Measurements from ENCODE around the gene AP5M1.
"Not testable (repeated sequence)": the region's sequence is repeated elsewhere in the genome, so short reads cannot be mapped to it uniquely, and the experiment has no call there.

The AP5M1 gene

DNA sequence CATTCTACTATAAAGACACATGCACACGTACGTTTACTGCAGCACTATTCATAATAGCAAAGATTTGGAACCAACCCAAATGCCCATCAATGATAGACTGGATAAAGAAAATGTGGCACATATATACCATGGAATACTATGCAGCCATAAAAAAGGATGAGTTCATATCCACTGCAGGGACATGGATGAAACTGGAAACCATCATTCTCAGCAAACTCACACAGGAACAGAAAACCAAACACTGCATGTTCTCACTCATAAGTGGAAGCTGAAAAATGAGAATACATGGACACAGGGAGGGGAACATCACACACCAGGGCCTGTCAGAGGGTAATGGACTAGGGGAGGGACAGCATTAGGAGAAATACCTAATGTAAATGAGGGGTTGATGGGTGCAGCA lies 10.6 kb upstream of the AP5M1 start:
- not testable (repeated sequence) for H3K9me3 ChIP-seq (ENCODE audit: control insufficient read depth, insufficient read depth, low read length); H3K36me3 ChIP-seq (ENCODE audit: control insufficient read depth, insufficient read depth, low read length); H3K4me3 ChIP-seq (ENCODE audit: low read depth, low read length); H3K4me1 ChIP-seq (ENCODE audit: control insufficient read depth, insufficient read depth, low read length); H3K9ac ChIP-seq (ENCODE audit: low read depth, low read length); H3K27me3 ChIP-seq (ENCODE audit: control insufficient read depth, insufficient read depth, low read length)

DNA sequence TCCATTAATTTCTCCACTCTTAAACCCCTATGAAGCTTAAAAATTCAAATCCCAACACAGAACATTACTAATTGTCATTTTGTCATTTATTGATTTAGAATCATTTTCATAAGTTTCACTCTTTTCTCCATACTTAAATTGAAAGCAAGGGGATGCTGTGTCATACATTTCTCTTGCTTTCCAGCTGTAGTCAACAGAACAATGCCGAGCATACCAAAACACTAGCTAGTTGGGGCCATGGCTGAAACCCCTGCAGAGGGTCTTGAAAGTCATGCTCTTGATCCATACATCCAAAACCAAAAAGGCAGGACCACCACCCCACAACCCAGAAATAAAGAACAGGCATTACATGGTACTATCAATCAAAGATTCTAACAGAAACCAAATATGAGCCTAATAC lies 9.1 kb upstream of the AP5M1 start:
- Histone ChIP-seq H3K9ac (ENCODE audit: low read depth, low read length) (no peak overlapping the region), H3K9me3 (ENCODE audit: control insufficient read depth, insufficient read depth, low read length) (no peaks in the 10 kb centered on the region), H3K4me3 (ENCODE audit: low read depth, low read length) (no peak overlapping the region), H3K27me3 (ENCODE audit: control insufficient read depth, insufficient read depth, low read length) (no peaks in the 10 kb centered on the region), H3K36me3 (ENCODE audit: control insufficient read depth, insufficient read depth, low read length) (no peaks in the 10 kb centered on the region), H3K4me1 (ENCODE audit: control insufficient read depth, insufficient read depth, low read length) (peaks cover 5% of the 10 kb centered on the region)

- no peaks in the 10 kb centered on the region for H3K36me3 ChIP-seq (ENCODE audit: control insufficient read depth, insufficient read depth, low read length)
- H3K9me3 ChIP-seq (ENCODE audit: control insufficient read depth, insufficient read depth, low read length): no peaks in the 10 kb centered on the region
- H3K4me1 ChIP-seq (ENCODE audit: control insufficient read depth, insufficient read depth, low read length): peaks cover 5% of the 10 kb centered on the region
- H3K27me3 ChIP-seq (ENCODE audit: control insufficient read depth, insufficient read depth, low read length): no peaks in the 10 kb centered on the region
- no peak overlapping the region for H3K4me3 ChIP-seq (ENCODE audit: low read depth, low read length)
- H3K9ac ChIP-seq (ENCODE audit: low read depth, low read length): no peak overlapping the region
Observed at GRCh38 chr14:57261604-57262003, 7.2 kb upstream of the AP5M1 start.

DNA sequence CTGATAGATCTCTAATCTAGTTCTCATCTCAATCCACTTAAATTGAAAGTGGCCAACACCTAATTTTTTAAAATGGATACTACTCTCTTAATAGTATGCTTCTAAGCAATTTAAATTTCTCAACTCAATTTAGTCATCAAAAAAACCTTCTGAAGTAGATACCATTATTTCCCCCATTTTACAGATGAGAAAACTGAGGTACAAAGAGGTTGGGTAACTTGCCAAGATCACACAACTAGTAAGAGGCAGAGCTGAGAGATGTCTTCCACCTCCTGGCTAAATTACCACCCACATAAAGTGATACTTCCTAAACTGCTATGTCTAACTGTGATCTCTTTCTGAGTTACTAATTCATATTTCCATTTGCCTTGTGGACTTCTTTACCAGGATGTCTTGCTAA lies 6.7 kb upstream of the AP5M1 start:
- H3K9ac ChIP-seq (ENCODE audit: low read depth, low read length): no peak overlapping the region
- no peaks in the 10 kb centered on the region for H3K27me3 ChIP-seq (ENCODE audit: control insufficient read depth, insufficient read depth, low read length)
- H3K9me3 ChIP-seq (ENCODE audit: control insufficient read depth, insufficient read depth, low read length): no peaks in the 10 kb centered on the region
- no peak overlapping the region for H3K4me3 ChIP-seq (ENCODE audit: low read depth, low read length)
- H3K36me3 ChIP-seq (ENCODE audit: control insufficient read depth, insufficient read depth, low read length): no peaks in the 10 kb centered on the region
- H3K4me1 ChIP-seq (ENCODE audit: control insufficient read depth, insufficient read depth, low read length): peaks cover 5% of the 10 kb centered on the region

DNA sequence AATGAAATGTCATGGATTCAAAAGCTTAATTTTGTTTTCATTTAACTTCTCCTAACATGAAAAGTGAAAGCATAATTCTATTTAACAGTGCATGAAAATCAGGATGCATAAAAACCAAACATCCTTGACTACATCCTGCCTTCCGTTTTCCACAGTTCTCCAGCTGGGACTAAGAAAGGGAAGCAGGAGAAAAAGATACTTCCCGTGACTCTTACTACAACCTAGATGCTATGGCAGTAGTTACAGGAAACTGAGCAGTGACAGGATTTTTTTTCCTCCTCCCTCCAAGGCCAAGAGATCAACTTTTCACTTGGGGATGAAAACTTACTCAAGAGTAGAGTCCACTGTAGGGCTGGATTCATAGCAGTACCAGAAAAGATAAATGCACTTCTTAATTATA lies 2.7 kb upstream of the AP5M1 start:
- H3K27me3 ChIP-seq (ENCODE audit: control insufficient read depth, insufficient read depth, low read length): no peaks in the 10 kb centered on the region
- H3K36me3 ChIP-seq (ENCODE audit: control insufficient read depth, insufficient read depth, low read length): no peaks in the 10 kb centered on the region
- peaks cover 7% of the 10 kb centered on the region for H3K4me1 ChIP-seq (ENCODE audit: control insufficient read depth, insufficient read depth, low read length)
- H3K9me3 ChIP-seq (ENCODE audit: control insufficient read depth, insufficient read depth, low read length): no peaks in the 10 kb centered on the region
- H3K9ac ChIP-seq (ENCODE audit: low read depth, low read length): no peak overlapping the region
- H3K4me3 ChIP-seq (ENCODE audit: low read depth, low read length): no peak overlapping the region

- H3K9me3 ChIP-seq (ENCODE audit: control insufficient read depth, insufficient read depth, low read length): no peaks in the 10 kb centered on the region
- H3K27me3 ChIP-seq (ENCODE audit: control insufficient read depth, insufficient read depth, low read length): no peaks in the 10 kb centered on the region
- H3K4me3 ChIP-seq (ENCODE audit: low read depth, low read length): no peak overlapping the region
- H3K36me3 ChIP-seq (ENCODE audit: control insufficient read depth, insufficient read depth, low read length): peaks cover 6% of the 10 kb centered on the region
- peaks cover 5% of the 10 kb centered on the region for H3K4me1 ChIP-seq (ENCODE audit: control insufficient read depth, insufficient read depth, low read length)
- no peak overlapping the region for H3K9ac ChIP-seq (ENCODE audit: low read depth, low read length)
Observed at GRCh38 chr14:57273236-57273635, 4.5 kb downstream of the AP5M1 start.

DNA sequence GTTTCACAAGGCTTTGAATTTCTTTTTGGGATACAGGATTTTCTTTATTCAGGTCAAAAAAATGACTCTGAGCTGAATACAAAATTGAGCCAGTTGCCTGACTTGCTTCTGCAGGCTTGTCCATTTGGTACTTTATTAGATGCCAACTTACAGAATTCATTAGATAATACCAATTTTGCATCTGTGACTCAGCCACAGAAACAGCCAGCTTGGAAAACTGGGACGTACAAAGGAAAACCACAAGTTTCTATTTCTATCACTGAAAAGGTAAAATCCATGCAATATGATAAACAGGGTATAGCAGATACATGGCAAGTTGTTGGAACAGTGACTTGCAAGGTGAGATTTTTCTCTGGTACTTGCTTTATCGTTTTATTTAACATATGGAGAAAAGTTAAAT lies 5.8 kb downstream of the AP5M1 start:
- H3K4me3 ChIP-seq (ENCODE audit: low read depth, low read length): no peak overlapping the region
- H3K9ac ChIP-seq (ENCODE audit: low read depth, low read length): no peak overlapping the region
- no peaks in the 10 kb centered on the region for H3K27me3 ChIP-seq (ENCODE audit: control insufficient read depth, insufficient read depth, low read length)
- H3K36me3 ChIP-seq (ENCODE audit: control insufficient read depth, insufficient read depth, low read length): peaks cover 6% of the 10 kb centered on the region
- H3K4me1 ChIP-seq (ENCODE audit: control insufficient read depth, insufficient read depth, low read length): peaks cover 5% of the 10 kb centered on the region
- H3K9me3 ChIP-seq (ENCODE audit: control insufficient read depth, insufficient read depth, low read length): no peaks in the 10 kb centered on the region

DNA sequence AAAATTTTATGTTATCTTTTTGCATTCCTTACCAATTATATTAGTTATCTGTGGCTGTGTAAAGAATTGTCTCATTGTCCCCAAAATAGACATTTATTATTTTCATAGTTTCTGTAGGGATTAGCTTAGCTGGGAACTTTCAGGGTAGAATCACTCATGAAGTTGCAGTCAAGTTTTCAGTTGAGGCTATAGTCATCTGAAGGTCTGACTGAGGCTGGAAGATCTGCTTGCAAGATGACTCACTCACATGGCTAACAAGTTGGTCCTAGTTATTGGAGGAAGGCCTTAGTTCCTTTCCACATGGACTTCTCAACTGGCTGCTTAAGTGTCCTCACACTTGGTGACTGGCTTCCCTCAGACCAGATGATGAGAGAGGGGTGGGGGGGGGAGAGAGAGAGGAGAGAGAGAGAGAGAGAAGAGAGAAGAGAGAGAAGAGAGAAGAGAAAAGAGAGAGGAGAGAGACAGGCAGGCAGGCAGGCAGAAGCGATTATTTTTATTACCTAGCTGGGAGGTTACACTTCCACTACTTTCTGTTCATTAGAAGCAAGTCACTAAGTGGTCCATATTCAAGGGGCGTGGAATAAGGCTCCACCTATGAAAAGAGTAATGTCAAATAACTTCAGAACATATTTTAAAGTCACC lies 6.4 kb downstream of the AP5M1 start:
- Histone ChIP-seq H3K4me3 (ENCODE audit: low read depth, low read length) (no peak overlapping the region), H3K9ac (ENCODE audit: low read depth, low read length) (no peak overlapping the region), H3K9me3 (ENCODE audit: control insufficient read depth, insufficient read depth, low read length) (no peaks in the 10 kb centered on the region), H3K36me3 (ENCODE audit: control insufficient read depth, insufficient read depth, low read length) (peaks cover 6% of the 10 kb centered on the region), H3K27me3 (ENCODE audit: control insufficient read depth, insufficient read depth, low read length) (no peaks in the 10 kb centered on the region), H3K4me1 (ENCODE audit: control insufficient read depth, insufficient read depth, low read length) (peaks cover 5% of the 10 kb centered on the region)

- no peaks in the 10 kb centered on the region for H3K27me3 ChIP-seq (ENCODE audit: control insufficient read depth, insufficient read depth, low read length)
- peaks cover 6% of the 10 kb centered on the region for H3K36me3 ChIP-seq (ENCODE audit: control insufficient read depth, insufficient read depth, low read length)
- H3K4me3 ChIP-seq (ENCODE audit: low read depth, low read length): no peak overlapping the region
- no peak overlapping the region for H3K9ac ChIP-seq (ENCODE audit: low read depth, low read length)
- H3K4me1 ChIP-seq (ENCODE audit: control insufficient read depth, insufficient read depth, low read length): no peaks in the 10 kb centered on the region
- H3K9me3 ChIP-seq (ENCODE audit: control insufficient read depth, insufficient read depth, low read length): no peaks in the 10 kb centered on the region
Observed at GRCh38 chr14:57277062-57277461, 8.3 kb downstream of the AP5M1 start.

GRCh38 chr14:57287745-57288144 lies 19.0 kb downstream of the AP5M1 start:
- Histone ChIP-seq H3K4me1 (ENCODE audit: control insufficient read depth, insufficient read depth, low read length) (no peaks in the 10 kb centered on the region), H3K9ac (ENCODE audit: low read depth, low read length) (no peak overlapping the region), H3K4me3 (ENCODE audit: low read depth, low read length) (no peak overlapping the region), H3K27me3 (ENCODE audit: control insufficient read depth, insufficient read depth, low read length) (no peaks in the 10 kb centered on the region), H3K9me3 (ENCODE audit: control insufficient read depth, insufficient read depth, low read length) (no peaks in the 10 kb centered on the region), H3K36me3 (ENCODE audit: control insufficient read depth, insufficient read depth, low read length) (no peaks in the 10 kb centered on the region)

- no peak overlapping the region for H3K4me3 ChIP-seq (ENCODE audit: low read depth, low read length)
- H3K9me3 ChIP-seq (ENCODE audit: control insufficient read depth, insufficient read depth, low read length): no peaks in the 10 kb centered on the region
- H3K9ac ChIP-seq (ENCODE audit: low read depth, low read length): no peak overlapping the region
- no peaks in the 10 kb centered on the region for H3K27me3 ChIP-seq (ENCODE audit: control insufficient read depth, insufficient read depth, low read length)
- no peaks in the 10 kb centered on the region for H3K36me3 ChIP-seq (ENCODE audit: control insufficient read depth, insufficient read depth, low read length)
- H3K4me1 ChIP-seq (ENCODE audit: control insufficient read depth, insufficient read depth, low read length): no peaks in the 10 kb centered on the region
Observed at GRCh38 chr14:57290751-57291150, 22.0 kb downstream of the AP5M1 start.

DNA sequence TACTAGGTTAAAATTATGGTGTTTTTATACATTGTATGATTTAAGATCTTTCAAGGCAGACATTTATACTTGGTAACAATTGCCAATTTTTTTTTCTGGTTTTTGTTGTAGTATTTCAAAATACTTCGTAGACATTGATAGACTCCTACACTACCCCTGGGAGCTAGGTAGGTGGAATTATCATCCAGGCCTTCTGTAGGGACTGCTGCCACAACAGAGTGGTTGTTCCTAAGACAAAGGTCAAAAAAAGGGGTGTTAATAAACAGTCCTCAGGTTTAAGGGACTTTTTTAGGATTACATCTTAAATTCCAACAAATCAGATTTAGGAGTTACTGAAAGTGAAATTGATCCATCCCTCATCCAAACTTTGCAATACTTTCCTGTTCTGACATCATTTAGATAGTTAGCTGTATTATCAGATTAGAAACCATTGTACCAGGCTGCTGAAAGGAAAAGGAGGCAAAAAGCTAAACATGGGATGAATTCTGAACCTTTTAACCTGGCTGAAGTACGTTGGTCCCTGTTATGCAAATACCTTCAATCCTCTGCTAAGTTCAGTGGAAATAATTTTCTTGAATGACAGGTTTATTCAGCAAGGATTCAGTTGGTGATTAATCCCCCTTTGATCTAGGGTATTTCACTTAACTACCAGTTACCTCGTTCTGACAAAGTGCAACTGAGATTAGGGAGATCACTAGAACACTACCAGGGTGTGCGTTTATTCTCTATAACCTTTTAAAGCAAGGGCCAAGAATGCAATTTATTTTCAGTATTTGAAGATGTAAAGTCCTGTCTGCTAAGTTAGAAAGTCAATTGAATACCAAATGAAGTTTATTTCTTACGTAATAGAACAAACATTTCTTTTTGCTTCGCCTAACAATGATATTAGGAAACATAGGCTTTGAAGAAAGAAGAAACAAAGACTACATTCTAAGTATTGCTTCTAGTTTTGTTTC lies 23.2 kb downstream of the AP5M1 start:
- Histone ChIP-seq H3K36me3 (ENCODE audit: control insufficient read depth, insufficient read depth, low read length) (no peaks in the 10 kb centered on the region), H3K9me3 (ENCODE audit: control insufficient read depth, insufficient read depth, low read length) (no peaks in the 10 kb centered on the region), H3K27me3 (ENCODE audit: control insufficient read depth, insufficient read depth, low read length) (no peaks in the 10 kb centered on the region), H3K4me3 (ENCODE audit: low read depth, low read length) (no peak overlapping the region), H3K4me1 (ENCODE audit: control insufficient read depth, insufficient read depth, low read length) (no peaks in the 10 kb centered on the region), H3K9ac (ENCODE audit: low read depth, low read length) (no peak overlapping the region)

Measured in iPS-15b (cell line).